Esophagus muscularis mucosa (tissue), 3 donors: ENCODE measurements around the gene CSN2.

Experiments used
- POLR2A ChIP-seq: fragments of 450-650 bp; IDR thresholded peaks from one replicate; pipeline ENCODE4 v1.6.1; 2017; ENCODE audit warnings: antibody characterized with exemption, moderate library complexity, mild to moderate bottlenecking, low read depth
- POLR2AphosphoS5 ChIP-seq, 2 donors: sonication (generic); formaldehyde crosslinking; IDR thresholded peaks; one replicate each; pipeline ENCODE4 v1.6.1; 2017; ENCODE audit warnings: antibody characterized with exemption in 2 of 2
- TF ChIP-seq, protein P1 (sequence below), 3 experiments: fragments of 200-600 bp in 2 of 3; fragments of 450-650 bp in 1 of 3; sonication (generic) in 2 of 3; IDR thresholded peaks; one replicate each; pipeline ENCODE4 v1.5.1; 2017 to 2019; ENCODE audit warnings: antibody characterized with exemption in 3 of 3, mild to moderate bottlenecking in 2 of 3, moderate library complexity in 1 of 3

DNA sequence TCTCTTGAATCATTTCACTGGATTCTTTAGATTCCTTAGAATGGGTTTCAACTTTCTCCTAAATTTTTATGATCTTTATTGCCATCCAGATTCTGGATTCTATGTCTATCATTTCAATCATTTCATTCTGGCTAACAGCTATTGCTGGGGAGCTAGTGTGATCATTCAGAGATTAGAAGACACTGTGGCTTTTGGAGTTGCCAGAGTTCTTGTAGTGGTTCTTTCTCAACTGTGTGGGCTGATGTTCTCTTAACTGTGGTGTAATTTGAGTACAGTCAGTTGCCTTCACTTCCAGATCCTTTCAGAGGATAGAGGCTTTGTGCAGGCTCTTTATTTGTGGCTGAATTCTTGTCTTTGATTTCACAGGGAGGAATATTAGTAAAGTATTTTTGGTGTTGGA is 12.1 kb upstream of the CSN2 start:
- TF ChIP-seq POLR2A (no peak), POLR2AphosphoS5 (IDR thresholded peaks at IDR 0.05) (no peak)
- TF ChIP-seq, protein P1, sequence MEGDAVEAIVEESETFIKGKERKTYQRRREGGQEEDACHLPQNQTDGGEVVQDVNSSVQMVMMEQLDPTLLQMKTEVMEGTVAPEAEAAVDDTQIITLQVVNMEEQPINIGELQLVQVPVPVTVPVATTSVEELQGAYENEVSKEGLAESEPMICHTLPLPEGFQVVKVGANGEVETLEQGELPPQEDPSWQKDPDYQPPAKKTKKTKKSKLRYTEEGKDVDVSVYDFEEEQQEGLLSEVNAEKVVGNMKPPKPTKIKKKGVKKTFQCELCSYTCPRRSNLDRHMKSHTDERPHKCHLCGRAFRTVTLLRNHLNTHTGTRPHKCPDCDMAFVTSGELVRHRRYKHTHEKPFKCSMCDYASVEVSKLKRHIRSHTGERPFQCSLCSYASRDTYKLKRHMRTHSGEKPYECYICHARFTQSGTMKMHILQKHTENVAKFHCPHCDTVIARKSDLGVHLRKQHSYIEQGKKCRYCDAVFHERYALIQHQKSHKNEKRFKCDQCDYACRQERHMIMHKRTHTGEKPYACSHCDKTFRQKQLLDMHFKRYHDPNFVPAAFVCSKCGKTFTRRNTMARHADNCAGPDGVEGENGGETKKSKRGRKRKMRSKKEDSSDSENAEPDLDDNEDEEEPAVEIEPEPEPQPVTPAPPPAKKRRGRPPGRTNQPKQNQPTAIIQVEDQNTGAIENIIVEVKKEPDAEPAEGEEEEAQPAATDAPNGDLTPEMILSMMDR (IDR thresholded peaks at IDR 0.05), result no peak
